ENCODE results near the gene FLRT2.

GRCh38 chr14:85686908-85687307, 157.0 kb downstream of the FLRT2 start:
- no peak for TF ChIP-seq REST (IDR thresholded peaks at IDR 0.05; ENCODE audit: insufficient read depth in 1 of 2, low read depth in 2 of 2, low read length in 2 of 2)
- TF ChIP-seq TAF1 (IDR thresholded peaks at IDR 0.05; ENCODE audit: borderline replicate concordance, insufficient read depth, low read length) = no peak
- TF ChIP-seq POLR2AphosphoS5 (IDR thresholded peaks at IDR 0.05; ENCODE audit: low read depth, low read length) = no peak
- no peak for TF ChIP-seq SIN3A (IDR thresholded peaks at IDR 0.05; ENCODE audit: borderline replicate concordance, insufficient read depth, low read length)
- no peak for TF ChIP-seq FOXP2 (optimal IDR thresholded peaks at IDR 0.05; ENCODE audit: borderline replicate concordance, extremely low read depth, extremely low read length, insufficient read depth)
